Cerebellar nuclear complex (tissue), 1 donor: ENCODE data around the gene APOA4.

ENCODE experiments used
- DNase-seq, 2 experiments: peaks; one replicate each; lab custom pipeline; 2025; lab: John Stamatoyannopoulos, UW

APOA4 gene

DNA sequence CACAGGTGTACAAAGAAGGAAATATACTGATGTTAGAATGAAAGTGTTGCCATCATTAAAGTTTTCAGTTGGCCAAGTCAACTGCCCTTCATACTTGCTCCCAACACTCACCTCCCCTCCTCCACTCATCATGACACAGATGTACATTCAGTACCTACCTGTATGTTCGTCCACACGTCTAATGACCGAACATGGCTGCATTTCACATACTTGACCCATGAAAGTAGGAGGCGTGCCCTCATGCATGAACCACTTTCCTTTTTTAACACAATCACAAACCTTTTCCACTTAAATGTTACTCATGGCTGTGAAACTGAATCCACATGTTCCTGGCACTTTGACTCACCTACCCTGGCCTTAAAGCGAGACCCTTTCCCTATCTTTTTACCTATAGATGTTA is 47.1 kb downstream of the APOA4 start:
- no peak for DNase-seq

DNA sequence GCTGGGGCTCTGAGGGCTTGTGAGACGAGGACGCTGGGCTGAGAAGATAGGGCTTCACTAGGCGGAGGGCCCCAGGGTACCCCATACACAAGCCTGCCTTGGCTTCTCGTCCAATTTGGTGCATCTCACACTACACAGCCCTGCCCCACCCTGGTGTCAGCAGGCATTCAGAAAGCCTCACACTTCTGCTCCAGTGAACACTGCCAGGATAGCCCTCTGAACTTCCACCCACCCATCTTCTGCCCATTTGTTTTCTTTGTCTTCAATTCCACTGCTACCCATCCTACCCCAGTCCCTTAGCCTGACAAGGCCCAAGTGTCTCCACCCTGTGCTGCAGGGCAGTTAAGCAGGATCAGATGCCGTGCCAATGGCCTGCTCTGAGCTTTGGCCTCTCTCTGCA is 48.4 kb downstream of the APOA4 start:
- DNase-seq: no peak

DNA sequence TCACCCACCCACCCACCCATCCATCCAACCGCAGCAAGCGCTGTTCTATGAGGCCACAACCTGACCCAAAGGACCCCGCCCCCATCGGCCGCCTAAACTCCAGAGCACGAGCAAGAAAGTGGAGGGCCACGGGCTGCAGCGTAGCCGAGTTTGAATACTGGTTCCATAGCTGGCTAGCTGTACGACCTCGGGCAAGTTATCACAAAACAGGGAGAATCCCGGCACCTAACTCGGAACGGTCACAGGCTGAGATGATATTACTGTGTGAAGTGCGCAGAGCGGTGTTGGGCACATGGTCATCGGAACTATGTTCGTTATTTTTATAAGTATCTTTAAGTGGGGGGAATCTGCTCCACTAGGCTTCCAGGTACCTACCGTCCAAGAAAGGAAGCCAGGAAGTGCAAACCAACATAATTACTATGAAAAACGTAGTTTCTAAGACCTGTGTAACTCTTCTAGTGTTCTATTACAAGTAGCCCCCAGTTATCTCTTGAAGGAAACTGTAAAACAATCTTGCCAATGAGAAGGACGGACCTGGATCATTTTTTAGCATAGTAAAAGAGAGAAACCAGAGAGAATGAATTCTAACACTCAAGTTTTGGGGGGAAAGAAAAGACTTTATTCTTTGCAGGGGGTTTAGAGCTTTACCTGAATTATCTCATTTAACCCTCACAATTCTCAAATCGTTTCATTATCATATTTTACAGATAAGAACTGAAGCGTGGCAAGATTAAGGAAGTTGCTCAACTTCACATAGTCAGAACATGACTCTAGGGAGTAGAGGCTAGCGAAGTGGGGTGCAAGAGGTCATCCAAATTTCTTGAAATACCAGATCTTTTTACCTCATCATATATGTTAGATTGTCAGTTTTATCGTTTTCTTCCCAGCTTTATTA is 49.7 kb downstream of the APOA4 start:
- DNase-seq: no peak

DNA sequence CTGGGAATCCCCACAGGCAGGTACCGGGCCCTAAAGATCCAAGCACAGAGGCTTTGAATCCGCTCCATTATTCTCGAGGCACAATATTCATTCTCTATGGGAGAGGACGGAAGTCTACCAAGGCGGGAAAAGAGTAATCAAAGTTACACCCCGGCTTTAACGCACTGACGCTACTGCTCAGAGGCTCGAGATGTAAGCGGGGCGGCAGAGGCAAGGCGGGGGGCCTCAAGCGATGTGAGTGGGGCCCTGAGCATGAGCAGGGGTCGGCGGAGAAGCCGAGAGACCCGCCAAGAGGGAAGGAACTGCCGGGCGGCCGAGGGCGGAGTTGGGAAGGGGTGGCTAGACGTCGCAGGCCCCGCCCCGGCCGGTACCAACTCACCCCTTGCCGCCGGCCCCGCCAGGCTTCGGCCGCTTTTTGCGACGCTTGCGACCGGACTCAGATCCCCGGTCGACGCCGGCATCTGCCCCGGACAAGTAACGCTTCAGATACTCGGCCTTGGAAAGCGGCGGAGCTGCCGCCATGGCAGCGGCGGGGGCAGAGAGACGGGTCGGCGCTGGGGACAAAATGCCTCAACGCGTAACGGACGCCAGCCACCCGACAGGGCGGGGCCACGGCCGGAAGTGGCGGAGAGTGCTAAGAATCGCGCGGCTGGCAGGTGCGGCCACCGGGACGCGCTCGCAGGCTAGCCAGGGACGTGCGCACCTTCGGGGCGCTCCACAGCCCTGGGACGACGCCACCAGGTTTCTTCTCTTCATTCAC is 50.5 kb downstream of the APOA4 start, which contains the start of gene BUD13:
BUD13 (minus strand) TSS at position 545 of the 760 bp plus-strand sequence; CDS start at position 522, 23 bp downstream.
- peak in 1 of 2 experiments; percentile 46 for DNase-seq

DNA sequence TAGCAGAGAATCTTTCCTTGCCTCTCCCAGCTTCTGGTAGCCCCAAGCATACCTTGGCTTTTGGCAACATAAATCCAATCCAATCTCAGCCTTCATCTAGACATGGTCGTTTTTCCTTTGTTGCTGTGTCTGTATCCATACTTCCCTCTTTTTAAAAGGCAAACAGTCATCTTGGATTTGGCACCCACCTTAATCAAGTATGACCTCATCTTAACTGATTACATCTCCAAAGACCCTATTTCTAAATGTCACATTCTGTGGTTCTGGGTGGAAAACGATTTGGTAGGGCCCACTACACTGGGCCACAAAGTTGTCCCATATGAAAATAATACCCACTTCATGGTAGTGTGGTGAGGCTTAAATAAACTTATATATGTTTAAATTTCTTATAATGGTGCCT is 51.2 kb downstream of the APOA4 start:
- no peak for DNase-seq
